HG03045 (cell line): ENCODE measurements around the gene TTC23L.
"Not testable (repeated sequence)": the region's sequence is repeated elsewhere in the genome, so short reads cannot be mapped to it uniquely, and the experiment has no call there.

Source experiments
- ATAC-seq: cut with Tn5 transposase; IDR thresholded peaks from one replicate; pipeline ENCODE4 v1.9.1; 2021; ENCODE audit warnings: mild to moderate bottlenecking, moderate library complexity; ENCODE audit not compliant: unreplicated experiment

Gene TTC23L

DNA sequence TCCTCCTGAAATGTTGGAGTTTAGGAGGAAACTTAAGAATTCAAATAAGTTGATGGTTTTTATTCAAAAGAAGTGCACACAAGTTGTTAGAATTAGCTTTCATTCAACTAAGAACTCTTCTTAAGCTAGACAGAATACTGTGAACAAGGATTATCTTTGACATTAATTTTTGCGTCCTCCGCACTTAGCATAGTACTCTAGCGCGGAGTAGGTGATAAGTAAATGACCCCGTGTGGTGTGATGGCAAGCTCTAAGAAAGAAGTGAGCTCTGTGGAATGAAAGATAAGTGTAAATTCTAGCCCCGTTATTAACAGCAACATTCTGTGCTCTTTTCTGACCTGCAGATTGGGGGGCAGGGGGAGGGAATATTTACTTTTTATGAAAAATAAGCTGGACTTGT is 77.6 kb downstream of the TTC23L start:
- ATAC-seq, result no peak

DNA sequence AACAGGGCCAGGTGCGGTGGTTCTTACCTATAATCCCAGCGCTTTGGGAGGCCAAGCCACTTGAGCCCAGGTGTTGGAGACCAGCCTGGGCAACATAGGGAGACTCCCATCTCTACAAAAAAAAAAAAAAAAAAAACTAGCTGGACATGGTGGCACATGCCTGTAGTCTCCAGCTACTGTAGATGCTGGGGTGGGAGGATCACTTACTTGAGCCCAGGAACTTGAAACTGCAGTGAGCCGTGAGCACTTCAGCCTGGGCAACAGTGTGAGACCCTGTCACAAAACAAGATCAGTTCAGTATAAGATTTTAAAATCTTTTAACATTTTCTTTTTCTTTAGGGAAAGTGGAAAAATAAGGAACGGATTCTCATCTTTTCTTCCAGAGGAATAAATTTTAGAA is 79.1 kb downstream of the TTC23L start:
- no peak for ATAC-seq

DNA sequence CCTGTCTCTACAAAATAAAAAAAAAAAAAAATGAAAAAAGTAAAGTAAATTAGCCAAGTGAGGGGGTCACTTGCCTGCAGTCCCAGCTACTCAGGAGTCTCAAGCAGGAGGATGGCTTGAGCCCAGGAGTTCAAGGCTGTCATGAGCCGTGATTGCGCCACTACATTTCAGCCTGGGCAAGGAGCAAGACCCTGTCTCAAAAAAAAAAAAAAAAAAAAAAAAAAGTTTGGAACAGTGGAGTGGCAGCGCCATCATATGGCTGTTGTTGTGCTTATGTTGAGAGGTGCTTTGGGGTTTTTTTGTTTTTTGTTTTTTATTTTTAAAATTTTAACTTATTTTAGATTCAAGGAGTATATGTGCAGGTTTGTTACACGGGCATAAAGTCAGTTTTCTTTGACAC is 80.1 kb downstream of the TTC23L start:
- ATAC-seq, result no peak

DNA sequence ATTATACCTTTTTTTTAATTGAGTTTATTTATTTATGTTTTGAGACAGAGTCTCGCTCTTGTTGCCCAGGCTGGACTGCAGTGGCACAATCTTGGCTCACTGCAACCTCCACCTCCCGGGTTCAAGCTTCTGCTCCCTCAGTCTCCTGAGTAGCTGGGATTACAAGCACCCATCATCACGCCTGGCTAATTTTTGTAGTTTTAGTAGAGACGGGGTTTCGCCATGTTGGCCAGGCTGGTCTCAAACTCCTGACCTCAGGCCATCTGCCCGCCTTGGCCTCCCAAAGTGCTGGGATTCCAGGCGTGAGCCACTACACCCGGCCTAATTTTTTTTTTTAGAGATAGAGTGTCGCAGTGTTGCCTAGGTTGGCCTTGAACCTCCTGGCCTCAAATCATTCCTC is 84.3 kb downstream of the TTC23L start:
- not testable (repeated sequence) for ATAC-seq

DNA sequence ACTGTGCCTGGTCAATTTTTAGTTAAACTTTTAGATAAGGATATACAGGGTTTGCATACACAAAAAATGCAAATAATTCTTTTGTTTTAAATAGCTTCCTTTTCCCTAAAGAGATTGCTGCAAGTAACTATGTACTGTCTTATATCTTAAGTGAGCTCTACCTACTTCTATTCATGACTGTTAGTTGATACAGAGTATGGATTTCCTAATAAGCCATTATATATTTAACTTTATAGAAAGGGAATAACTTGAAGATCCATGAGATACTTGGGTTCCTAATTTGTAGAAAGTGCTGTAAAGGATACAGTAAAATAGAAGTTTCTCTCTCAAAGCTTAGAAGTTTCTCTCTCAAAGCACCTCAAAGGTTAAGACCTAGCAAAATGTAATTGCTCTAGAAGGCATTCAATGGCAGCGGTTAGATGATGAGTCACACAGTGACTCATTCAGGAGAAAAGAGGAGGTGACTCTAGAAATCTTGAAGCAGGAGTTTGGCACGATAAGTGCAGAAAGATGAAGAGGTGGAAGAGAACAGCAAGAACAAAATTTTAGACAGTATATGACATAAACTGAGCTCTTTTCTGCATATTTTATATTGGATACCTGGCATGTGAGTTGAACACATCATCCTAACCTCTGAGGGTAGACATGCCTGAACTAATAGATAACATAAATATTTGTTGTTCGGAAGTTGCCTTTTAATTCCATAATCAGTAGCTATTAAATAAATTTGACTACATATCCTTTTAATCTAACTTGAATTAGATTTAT is 84.9 kb downstream of the TTC23L start:
- ATAC-seq, result peak; percentile 51

DNA sequence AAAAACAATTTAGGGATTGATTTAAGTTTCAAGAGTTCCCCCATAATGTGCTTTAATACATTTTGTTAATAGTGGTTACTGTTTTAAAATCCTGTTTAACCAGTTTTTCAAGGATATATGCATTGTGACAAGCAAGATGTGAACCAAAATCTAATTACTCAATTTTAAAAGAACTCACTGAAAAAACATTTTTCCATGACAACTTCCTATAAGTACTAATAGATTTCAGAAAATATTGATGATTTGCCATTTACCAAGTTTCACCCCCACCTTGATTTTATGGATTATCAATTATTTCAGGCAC is 85.5 kb downstream of the TTC23L start:
- ATAC-seq, result no peak

DNA sequence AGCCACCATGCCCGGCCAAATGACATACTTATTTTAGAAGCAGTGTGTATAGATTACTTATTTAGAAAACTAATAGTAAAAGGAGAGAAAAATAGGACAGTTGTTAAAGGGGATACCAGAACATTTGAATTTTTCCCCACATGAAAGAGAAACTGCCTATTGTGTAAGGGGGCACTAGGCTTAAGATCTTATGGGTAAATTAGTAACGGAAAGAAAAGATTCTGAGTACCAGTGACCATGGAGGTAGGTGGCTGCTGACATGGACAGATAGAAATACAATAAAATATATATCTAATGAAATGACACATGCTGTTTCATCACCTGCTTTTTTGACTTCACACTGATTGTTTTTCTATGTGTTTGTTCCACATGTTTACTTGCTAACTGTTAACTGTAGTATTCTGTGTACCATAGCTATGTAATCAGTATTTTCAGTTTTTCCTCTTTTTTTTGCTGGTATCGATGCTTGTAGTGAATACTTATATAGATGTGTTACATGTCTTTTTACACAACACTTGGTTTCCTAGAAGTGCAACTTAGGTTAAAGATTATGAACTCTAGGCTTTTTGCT is 87.4 kb downstream of the TTC23L start:
- ATAC-seq, result no peak

DNA sequence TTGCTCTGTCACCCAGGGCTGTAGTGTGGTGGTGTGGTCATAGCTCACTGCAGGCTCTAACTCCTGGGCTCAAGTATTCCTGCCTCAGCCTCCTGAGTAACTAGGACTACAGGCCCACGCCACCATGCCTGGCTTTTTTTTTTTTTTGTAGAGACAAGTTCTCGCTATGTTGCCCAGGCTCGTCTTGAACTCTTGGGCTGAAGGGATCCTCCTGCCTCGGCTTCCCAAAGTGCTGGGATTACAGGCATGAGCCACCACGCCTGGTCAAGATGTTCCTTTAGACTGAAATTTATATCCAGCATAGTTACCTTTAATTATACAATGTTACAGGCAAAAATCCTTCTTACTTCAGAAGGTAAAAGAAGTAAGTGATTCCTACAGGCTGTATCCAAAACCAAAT is 88.8 kb downstream of the TTC23L start:
- no peak for ATAC-seq

DNA sequence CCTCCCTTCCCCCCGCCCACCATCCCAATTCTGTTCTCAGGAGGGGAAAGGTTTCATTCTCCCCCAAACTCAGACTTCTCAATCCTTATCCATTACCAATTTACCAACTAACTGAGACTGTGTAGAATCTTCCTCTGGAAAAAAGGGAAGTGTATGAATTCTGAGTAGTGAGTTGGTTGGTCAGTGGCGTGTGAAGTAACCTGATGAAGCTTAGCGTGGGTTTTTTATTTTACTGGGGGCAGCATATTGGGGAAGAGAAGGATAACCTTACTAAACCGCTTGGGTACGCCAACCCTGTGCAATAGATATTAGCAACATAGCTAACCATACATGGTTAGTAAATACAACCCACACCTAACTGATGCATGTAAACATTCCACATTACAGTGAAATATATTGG is 89.3 kb downstream of the TTC23L start:
- ATAC-seq, result no peak

DNA sequence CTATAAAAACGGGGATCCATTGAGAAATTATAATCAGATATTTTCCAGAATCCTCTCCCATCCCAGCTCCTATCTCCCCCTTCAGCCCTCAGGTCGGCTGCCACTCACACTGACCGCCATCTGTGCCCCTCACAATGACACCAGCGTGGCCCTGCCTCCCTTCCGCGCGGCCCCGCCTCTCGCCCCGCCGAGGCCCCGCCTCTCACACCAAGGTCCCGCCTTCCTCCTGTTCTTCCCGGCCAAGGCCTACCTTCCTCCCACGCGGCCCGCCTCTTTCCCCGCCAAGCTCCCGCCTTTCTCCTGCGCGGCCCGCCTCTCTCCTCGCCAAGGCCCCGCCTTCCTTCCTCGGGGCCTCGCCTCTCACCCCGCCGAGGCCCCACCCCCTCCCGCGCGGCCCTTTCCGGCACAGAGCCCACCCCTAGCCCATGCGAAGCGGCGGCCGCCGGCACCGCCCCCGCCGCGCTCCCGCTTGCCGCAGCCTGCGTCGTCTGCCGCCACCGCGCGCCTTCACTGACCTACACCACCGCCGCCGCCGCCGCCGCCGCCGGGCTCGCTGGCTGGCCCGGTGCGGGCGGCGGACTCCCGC is 90.3 kb downstream of the TTC23L start, which contains the start of gene DNAJC21:
Gene DNAJC21, plus strand, starts transcription at position 426 of the 586 bp plus-strand sequence. CDS start 261 bp downstream, outside the sequence.
- peak; percentile 87 for ATAC-seq

DNA sequence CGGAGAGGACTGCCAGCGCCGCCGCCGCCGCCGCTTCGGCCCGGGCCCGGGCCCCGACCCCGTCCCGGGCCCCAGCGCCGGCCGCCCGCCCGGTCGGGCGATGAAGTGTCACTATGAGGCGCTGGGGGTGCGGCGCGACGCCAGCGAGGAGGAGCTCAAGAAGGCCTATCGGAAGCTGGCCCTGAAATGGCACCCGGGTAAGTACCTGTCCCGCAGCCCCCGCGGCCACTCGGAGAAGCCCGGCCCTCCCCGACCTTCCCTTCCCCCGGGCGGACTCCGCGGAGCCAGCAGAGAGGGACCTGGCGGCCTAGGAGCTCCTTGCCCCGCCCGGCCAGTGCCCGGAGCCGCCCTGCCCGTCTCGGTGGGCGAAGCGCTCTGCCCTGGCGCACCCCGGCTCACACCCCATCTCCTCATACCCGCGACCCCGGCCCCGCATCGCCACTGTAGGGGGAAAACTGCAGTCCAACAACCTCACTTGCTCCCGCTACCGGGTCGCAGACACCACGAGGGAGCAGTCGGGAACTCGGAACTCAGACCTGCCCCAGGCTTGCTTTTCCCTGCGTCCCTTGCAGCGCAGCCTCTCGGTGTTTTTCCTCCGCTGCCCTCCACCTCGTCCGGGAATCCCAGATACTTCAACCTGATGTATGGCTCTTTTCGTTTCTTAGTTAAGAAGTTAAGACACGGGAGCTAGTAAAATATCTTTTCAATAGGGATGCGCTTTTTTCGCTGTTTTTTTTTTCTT is 90.9 kb downstream of the TTC23L start:
- peak; percentile 79 for ATAC-seq

DNA sequence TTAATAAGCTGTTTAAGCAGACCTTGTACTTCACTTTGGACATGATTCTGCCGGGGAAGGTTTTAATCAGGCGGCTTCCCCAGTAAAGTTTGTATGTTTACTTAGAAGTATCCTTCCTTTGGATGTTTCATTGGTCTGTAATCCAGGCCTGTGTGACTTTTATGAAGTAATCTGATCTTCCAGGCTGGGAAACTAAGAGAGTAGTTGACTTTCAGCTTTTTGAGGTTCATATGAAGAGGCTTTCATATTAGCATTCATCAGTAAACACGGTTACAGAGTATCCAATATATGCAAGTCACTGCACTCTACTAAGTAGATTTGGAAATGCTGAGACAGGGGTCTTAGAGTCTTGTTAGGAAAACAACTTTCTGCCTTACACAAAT is 91.5 kb downstream of the TTC23L start:
- no peak for ATAC-seq

DNA sequence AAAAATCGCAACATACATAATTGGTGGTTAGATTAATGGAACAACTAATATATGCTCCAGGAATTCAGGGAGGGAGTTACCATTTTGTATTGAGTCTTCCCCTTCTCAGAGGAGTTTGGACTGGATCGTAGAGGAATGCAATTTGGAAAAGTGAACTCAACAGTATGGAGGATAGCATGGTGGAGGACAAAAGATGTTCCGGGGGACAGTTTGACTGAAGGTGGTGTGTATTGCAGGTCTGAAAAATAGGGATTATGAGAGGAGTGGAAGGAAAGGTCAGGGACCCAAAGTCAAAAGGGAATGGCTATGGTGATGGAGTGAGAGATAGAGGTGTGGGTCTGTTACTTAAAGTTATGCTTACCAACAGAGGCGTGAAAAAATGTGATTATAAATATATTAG is 91.9 kb downstream of the TTC23L start:
- ATAC-seq, result no peak

DNA sequence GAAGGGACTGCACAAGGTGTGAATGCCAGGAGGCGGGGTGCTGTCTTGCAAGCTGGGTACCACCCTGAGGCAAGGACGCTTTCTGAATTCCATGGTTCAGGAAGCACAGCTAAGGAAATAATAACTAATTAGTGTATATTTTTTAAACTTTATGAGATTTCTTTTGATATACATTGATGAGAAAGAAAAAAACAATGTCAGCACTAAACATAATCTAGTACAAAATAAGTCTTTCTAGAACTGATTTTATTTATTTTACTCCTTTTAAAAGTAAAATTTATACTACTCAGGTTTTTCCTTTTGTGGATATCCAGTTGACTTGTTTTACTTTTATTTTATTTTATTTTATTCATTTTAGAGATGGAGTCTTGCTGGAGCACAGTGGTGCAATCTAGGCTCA is 94.0 kb downstream of the TTC23L start:
- ATAC-seq, result no peak

DNA sequence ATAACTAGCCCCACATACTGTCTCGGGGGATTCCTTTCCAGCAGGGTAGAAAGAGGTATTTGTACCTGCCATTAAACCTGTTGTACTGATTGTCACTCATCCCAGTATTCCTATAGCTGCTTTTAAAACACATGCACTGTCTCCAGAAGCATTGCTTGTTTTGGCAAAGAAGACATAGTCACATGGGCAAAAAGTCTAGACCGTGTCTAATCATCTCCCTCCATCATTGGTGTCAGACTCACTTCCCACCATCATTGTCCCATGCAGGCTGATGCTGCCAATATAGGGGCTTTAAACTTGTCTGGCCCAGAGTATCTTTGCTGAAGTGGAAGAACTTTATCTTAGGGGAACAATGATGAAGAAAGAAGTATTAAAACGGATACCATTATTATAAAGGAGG is 103.0 kb downstream of the TTC23L start:
- no peak for ATAC-seq

DNA sequence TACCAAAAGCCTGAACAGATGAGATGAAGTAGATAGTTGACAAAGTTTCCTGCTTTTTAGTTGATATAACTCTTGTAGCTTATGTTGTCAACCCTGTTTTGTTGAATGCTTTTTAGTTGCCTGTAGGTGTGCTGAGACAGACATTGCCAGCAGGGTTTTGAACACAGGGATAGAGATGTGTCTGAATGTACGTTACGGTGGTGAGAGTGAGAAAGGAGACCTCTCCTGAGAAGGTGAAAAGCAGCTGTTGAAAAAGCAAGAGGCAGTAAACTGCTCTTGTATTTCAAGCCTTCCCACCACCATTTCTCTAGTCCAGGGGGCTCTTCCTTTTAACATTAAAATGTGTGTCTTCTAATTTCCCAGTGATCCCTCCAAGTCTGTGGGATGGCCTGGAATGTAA is 105.1 kb downstream of the TTC23L start:
- ATAC-seq, result no peak

DNA sequence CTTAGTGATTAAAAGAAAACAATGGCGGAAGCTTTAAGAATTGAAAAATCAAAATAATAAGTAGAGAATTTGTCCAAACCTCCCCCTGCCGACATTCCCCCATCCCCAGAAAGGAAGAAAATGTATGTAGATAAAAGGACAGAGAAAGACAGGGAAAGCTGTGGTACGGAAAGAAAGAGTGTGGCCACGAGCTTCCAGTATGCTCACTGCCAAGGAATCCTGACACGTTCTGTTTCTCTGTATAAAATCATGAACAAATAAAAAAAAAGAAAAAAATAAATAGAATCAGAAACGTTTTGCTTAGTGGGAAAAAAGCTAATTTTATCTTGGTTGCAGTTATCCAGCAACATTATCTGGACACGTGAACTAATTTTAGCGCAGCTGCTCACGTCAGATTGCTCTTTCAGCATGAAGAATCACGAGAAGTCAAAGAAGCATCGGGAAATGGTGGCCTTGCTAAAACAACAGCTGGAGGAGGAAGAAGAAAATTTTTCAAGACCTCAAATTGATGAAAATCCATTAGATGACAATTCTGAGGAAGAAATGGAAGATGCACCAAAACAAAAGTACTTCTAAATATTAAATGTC is 105.6 kb downstream of the TTC23L start:
- ATAC-seq, result no peak
